CD4-positive, alpha-beta memory T cell (primary cell): ENCODE measurements around the gene PREPL. TPM values are rescaled to one million over a fixed set of nuclear protein-coding genes. Genes with fewer than 3 reads are reported as not detected.
A peak's percentile ranks its signal among the peaks of the same experiment; 100 is the strongest.

Experiments used
- CTCF ChIA-PET: fragments of 350-600 bp; sonication (Branson Sonifier 250); formaldehyde crosslinking; loops from one replicate; lab custom pipeline; 2021; ENCODE audit warnings: inconsistent platforms; ENCODE audit not compliant: partially characterized antibody; lab: Charles Lee
- POLR2A ChIA-PET: fragments of 350-600 bp; sonication (Branson Sonifier 250); formaldehyde crosslinking; loops from one replicate; lab custom pipeline; 2021; ENCODE audit not compliant: partially characterized antibody; lab: Charles Lee
- DNase-seq, 5 donors: peaks; one replicate each; pipeline versions ENCODE4 v3.0.0 to v3.0.0-alpha.2; 2020 to 2022; ENCODE audit warnings: mixed read lengths in 1 of 5
- H3K27ac ChIP-seq: one replicate; pipeline ENCODE4 v1.7.0; 2013; ENCODE audit warnings: low read depth, low read length
- H3K27me3 ChIP-seq: 2 replicates; pipeline ENCODE4 v1.7.0; 2013; ENCODE audit warnings: mild to moderate bottlenecking, low read length, moderate library complexity; ENCODE audit not compliant: insufficient read depth
- H3K36me3 ChIP-seq: 2 replicates; pipeline ENCODE4 v1.7.0; 2013; ENCODE audit warnings: mild to moderate bottlenecking, low read length, moderate library complexity; ENCODE audit not compliant: insufficient read depth
- H3K4me1 ChIP-seq: 2 replicates; pipeline ENCODE4 v1.7.0; 2013; ENCODE audit warnings: mild to moderate bottlenecking, low read length, moderate library complexity; ENCODE audit not compliant: insufficient read depth
- H3K4me3 ChIP-seq, 2 donors: one replicate each; pipeline ENCODE4 v1.7.0; 2013; ENCODE audit warnings: low read length in 2 of 2, mild to moderate bottlenecking in 1 of 2
- H3K9me3 ChIP-seq, 2 donors: one replicate each; pipeline ENCODE4 v1.7.0; 2013; ENCODE audit warnings: low read length in 2 of 2, control low read depth in 1 of 2; ENCODE audit not compliant: control insufficient read depth in 1 of 2
- H3K27ac Mint-ChIP-seq, 7 donors: one replicate each; pipeline ENCODE4 v1.8.0; 2020 to 2021; ENCODE audit warnings: mixed read lengths in 7 of 7, mild to moderate bottlenecking in 6 of 7, inconsistent platforms in 3 of 7, moderate library complexity in 3 of 7
- H3K27me3 Mint-ChIP-seq, 2 donors: one replicate each; pipeline ENCODE4 v1.8.0; 2020 to 2021; ENCODE audit warnings: mixed read lengths in 2 of 2
- H3K36me3 Mint-ChIP-seq, 2 donors: one replicate each; pipeline ENCODE4 v1.8.0; 2020 to 2021; ENCODE audit warnings: mixed read lengths in 2 of 2, inconsistent platforms in 1 of 2, mild to moderate bottlenecking in 1 of 2
- H3K4me1 Mint-ChIP-seq, 4 donors: one replicate each; pipeline ENCODE4 v1.8.0; 2020 to 2021; ENCODE audit warnings: mixed read lengths in 4 of 4, mild to moderate bottlenecking in 1 of 4
- H3K4me3 Mint-ChIP-seq, 8 donors: one replicate each; pipeline ENCODE4 v1.8.0; 2020 to 2021; ENCODE audit warnings: mixed read lengths in 8 of 8, mild to moderate bottlenecking in 7 of 8, moderate library complexity in 6 of 8, inconsistent platforms in 3 of 8
- H3K9me3 Mint-ChIP-seq, 8 donors: one replicate each; pipeline ENCODE4 v1.8.0; 2020 to 2021; ENCODE audit warnings: mixed read lengths in 8 of 8, mild to moderate bottlenecking in 5 of 8, inconsistent platforms in 3 of 8, moderate library complexity in 1 of 8
- intact Hi-C: fragments of 100-400 bp; cut with micrococcal nuclease; formaldehyde crosslinking; loops from one replicate; pipeline ENCODE4 v1.15.1; 2023
- polyA plus RNA-seq, 2 donors: library from polyadenylated mRNA; unstranded; fragments of 300-500 nt; fragmentation: Illumina TruSeq; gene quantifications; one replicate each; pipeline ENCODE4 v1.2.3, GENCODE V29; 2021
- total RNA-seq, 2 experiments: library from RNA; stranded (reverse); gene quantifications; one replicate each; pipeline ENCODE4 v1.2.3, GENCODE V29; 2021

The PREPL gene
- total and polyA plus RNA-seq, 4 experiments from 2014 or later: 19.6 to 42.8 (median 29.8) TPM

DNA sequence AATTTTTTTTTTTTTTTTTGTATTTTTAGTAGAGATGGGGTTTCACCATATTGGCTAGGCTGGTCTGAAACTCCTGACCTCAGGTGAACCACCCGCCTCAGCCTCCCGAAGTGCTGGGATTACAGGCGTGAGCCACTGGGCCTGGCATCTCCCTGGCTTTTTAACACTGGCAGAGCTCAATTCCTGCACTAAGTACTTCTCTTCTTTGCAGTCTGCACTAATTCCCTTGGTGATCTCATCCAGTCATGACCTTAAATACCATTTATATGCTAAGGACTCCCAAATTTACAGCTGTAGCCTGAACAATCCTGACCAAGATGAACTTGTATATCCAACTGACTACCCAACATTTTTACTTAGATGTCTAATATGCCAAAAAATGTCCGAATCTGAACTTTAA, 10.2 kb downstream of the PREPL start:
- DNase-seq: no peak
- Histone ChIP-seq H3K36me3 (peaks cover 3% of the 10 kb centered on the region), H3K4me3 (no peak overlapping the region), H3K9me3 (no peaks in the 10 kb centered on the region), H3K4me1 (no peaks in the 10 kb centered on the region), H3K27ac (no peak overlapping the region), H3K27me3 (no peaks in the 10 kb centered on the region)
- CTCF ChIA-PET: interaction anchor here (1.1 to 1.5 kb wide), 4 partner anchors 8 to 140 kb away, joined by 3 to 4 read pairs (median 3); partner anchors contain the start of genes CAMKMT and PREPL
- peaks cover 10 to 17% of the 10 kb centered on the region in 2 donors for H3K36me3 Mint-ChIP-seq
- no peaks in the 10 kb centered on the region for H3K9me3 Mint-ChIP-seq
- no peaks in the 10 kb centered on the region for H3K27me3 Mint-ChIP-seq
- peak overlapping the region in 1 of 7 donors; percentile 3 for H3K27ac Mint-ChIP-seq
- H3K4me1 Mint-ChIP-seq: peaks cover 19 to 31% (median 23%) of the 10 kb centered on the region in 4 donors
- intact Hi-C loops: no loop called here
- no peak overlapping the region for H3K4me3 Mint-ChIP-seq
- POLR2A ChIA-PET: interaction anchor here (2.8 kb wide), 1 partner anchor 11 kb away, joined by 18 read pairs; the partner anchor contains the start of genes CAMKMT and PREPL

DNA sequence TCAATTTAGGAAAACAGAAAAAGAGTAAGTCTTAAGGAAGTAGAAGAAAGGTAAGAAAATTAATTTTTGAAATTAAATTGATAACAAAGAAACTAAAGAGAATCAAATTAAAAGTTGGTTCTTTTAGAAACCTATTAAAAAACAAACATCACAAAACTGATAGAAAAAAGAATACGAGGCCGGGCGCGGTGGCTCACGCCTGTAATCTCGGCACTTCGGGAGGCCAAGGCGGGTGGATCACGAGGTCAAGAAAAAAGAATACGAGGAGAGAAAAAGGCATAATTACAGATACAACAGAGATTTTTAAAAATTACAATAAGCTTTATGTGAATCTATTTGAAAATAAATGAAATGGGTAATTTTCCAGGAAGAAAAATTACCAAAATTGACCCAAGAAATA, 11.8 kb downstream of the PREPL start:
- Histone ChIP-seq H3K9me3 (no peaks in the 10 kb centered on the region), H3K4me3 (no peak overlapping the region), H3K27me3 (no peaks in the 10 kb centered on the region), H3K27ac (no peak overlapping the region), H3K36me3 (peaks cover 10% of the 10 kb centered on the region), H3K4me1 (no peaks in the 10 kb centered on the region)
- peaks cover 16 to 28% (median 22%) of the 10 kb centered on the region in 4 donors for H3K4me1 Mint-ChIP-seq
- peaks cover 9 to 13% of the 10 kb centered on the region in 2 donors for H3K36me3 Mint-ChIP-seq
- no peaks in the 10 kb centered on the region for H3K27me3 Mint-ChIP-seq
- H3K9me3 Mint-ChIP-seq: no peaks in the 10 kb centered on the region
- POLR2A ChIA-PET: no interaction called here
- CTCF ChIA-PET: no interaction called here
- intact Hi-C loops: no loop called here
- H3K27ac Mint-ChIP-seq: no peak overlapping the region
- no peak for DNase-seq
- no peak overlapping the region for H3K4me3 Mint-ChIP-seq

- DNase-seq: no peak
- Mint-ChIP-seq H3K4me3 (no peak overlapping the region), H3K27ac (peak overlapping the region in 1 of 7 donors; percentile 64), H3K9me3 (no peaks in the 10 kb centered on the region), H3K4me1 (peaks cover 16 to 23% (median 20%) of the 10 kb centered on the region in 4 donors), H3K27me3 (no peaks in the 10 kb centered on the region), H3K36me3 (peaks cover 12 to 19% of the 10 kb centered on the region in 2 donors)
- intact Hi-C loops: no loop called here
- ChIA-PET CTCF (interaction anchor here (0.8 to 1.4 kb wide), 2 partner anchors 9 to 10 kb away, joined by 3 to 4 read pairs; no protein-coding TSS in a partner anchor), POLR2A (no interaction called here)
- Histone ChIP-seq H3K4me3 (no peak overlapping the region), H3K4me1 (no peaks in the 10 kb centered on the region), H3K27ac (no peak overlapping the region), H3K27me3 (no peaks in the 10 kb centered on the region), H3K36me3 (peaks cover 11% of the 10 kb centered on the region), H3K9me3 (no peaks in the 10 kb centered on the region)
These were observed 12.9 kb downstream of the PREPL start for GRCh38 chr2:44348400-44348799.

DNA sequence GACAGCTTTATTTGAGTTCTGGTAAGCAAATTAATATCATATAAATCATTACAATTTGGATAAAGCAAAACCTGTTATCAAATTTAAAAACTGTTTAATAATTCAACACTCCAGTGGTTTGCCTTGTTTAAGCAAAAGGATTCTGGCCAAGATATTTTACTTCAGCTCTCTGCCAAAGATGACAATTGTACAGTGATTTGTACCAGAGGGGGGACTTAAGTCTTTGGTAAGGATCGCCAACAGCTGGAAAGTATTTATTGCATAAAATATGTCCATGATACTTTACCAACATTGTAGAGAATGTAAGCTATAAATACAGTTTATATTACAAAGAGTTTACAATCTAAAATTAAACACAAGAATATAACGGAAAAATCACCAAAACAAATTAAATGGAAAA, 13.8 kb downstream of the PREPL start:
- Histone ChIP-seq H3K4me3 (no peak overlapping the region), H3K36me3 (peaks cover 14% of the 10 kb centered on the region), H3K27me3 (no peaks in the 10 kb centered on the region), H3K4me1 (no peaks in the 10 kb centered on the region), H3K27ac (no peak overlapping the region), H3K9me3 (no peaks in the 10 kb centered on the region)
- Mint-ChIP-seq H3K36me3 (peaks cover 16 to 24% of the 10 kb centered on the region in 2 donors), H3K4me3 (no peak overlapping the region), H3K27me3 (no peaks in the 10 kb centered on the region), H3K9me3 (no peaks in the 10 kb centered on the region), H3K27ac (no peak overlapping the region), H3K4me1 (peaks cover 15 to 23% (median 20%) of the 10 kb centered on the region in 4 donors)
- intact Hi-C loops: no loop called here
- ChIA-PET POLR2A (interaction anchor here (1.8 kb wide), 1 partner anchor 15 kb away, joined by 6 read pairs; the partner anchor contains the start of genes CAMKMT and PREPL), CTCF (interaction anchor here (0.7 to 1.4 kb wide), 6 partner anchors 8 to 303 kb away, joined by 3 to 6 read pairs (median 4); no protein-coding TSS in a partner anchor)
- DNase-seq: no peak

DNA sequence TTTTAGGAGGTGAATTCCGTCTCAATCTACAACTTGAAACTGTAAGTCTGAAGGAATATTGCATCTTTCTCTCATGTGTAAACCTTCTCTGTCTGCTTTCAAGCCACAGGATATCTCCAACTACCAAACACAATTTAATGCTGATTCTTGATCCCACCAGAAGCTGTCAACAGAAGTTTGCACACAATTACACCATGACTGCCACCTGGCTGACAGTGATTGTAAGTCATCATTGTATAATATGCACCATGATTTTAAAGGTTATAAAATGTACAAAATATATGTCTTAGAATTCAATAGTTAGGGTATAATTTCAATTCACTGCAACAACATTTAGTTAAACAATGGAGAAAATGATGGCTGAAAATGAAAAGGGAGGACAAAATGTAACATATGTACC, 18.4 kb downstream of the PREPL start:
- Mint-ChIP-seq H3K27me3 (no peaks in the 10 kb centered on the region), H3K4me3 (no peak overlapping the region), H3K4me1 (peaks cover 0 to 2% (median under 1%) of the 10 kb centered on the region in 4 donors), H3K36me3 (peaks cover 27 to 45% of the 10 kb centered on the region in 2 donors), H3K9me3 (no peaks in the 10 kb centered on the region), H3K27ac (no peak overlapping the region)
- ChIA-PET POLR2A (interaction anchor here (0.6 to 1.5 kb wide), 2 partner anchors 19 to 116 kb away, joined by 3 to 6 read pairs; partner anchors contain the start of genes CAMKMT and PREPL), CTCF (interaction anchor here (0.6 to 2.3 kb wide), 7 partner anchors 9 to 299 kb away, joined by 3 to 16 read pairs (median 6); partner anchors contain the start of genes CAMKMT and PREPL)
- intact Hi-C loops: loop anchor here (1.0 kb wide), 3 partner anchors 99 to 299 kb away; no protein-coding TSS in a partner anchor
- Histone ChIP-seq H3K27ac (no peak overlapping the region), H3K9me3 (no peaks in the 10 kb centered on the region), H3K36me3 (peaks cover 25% of the 10 kb centered on the region), H3K4me3 (no peak overlapping the region), H3K4me1 (no peaks in the 10 kb centered on the region), H3K27me3 (no peaks in the 10 kb centered on the region)
- DNase-seq: peak in 4 of 5 donors; percentile 14 to 29 (median 22)

GRCh38 chr2:44335806-44336538, 25.3 kb downstream of the PREPL start:
- H3K9me3 Mint-ChIP-seq: peaks cover 0 to 4% (median 0%) of the 10 kb centered on the region in 8 donors
- no peak overlapping the region for H3K4me3 ChIP-seq
- POLR2A ChIA-PET: no interaction called here
- no peak for DNase-seq
- H3K4me1 Mint-ChIP-seq: peaks cover 4 to 20% (median 13%) of the 10 kb centered on the region in 4 donors
- peak overlapping the region in 6 of 7 donors; percentile 14 to 68 (median 28) for H3K27ac Mint-ChIP-seq
- H3K9me3 ChIP-seq: no peaks in the 10 kb centered on the region
- H3K36me3 Mint-ChIP-seq: peaks cover 62 to 66% of the 10 kb centered on the region in 2 donors
- no peak overlapping the region for H3K4me3 Mint-ChIP-seq
- no peak overlapping the region for H3K27ac ChIP-seq
- peaks cover 24% of the 10 kb centered on the region for H3K36me3 ChIP-seq
- CTCF ChIA-PET: interaction anchor here (0.7 kb wide), 1 partner anchor 91 kb away, joined by 3 read pairs; no protein-coding TSS in a partner anchor
- intact Hi-C loops: no loop called here
- H3K4me1 ChIP-seq: no peaks in the 10 kb centered on the region
- no peaks in the 10 kb centered on the region for H3K27me3 ChIP-seq
- H3K27me3 Mint-ChIP-seq: no peaks in the 10 kb centered on the region

- no peaks in the 10 kb centered on the region for H3K27me3 Mint-ChIP-seq
- peaks cover 24% of the 10 kb centered on the region for H3K36me3 ChIP-seq
- POLR2A ChIA-PET: no interaction called here
These were observed 27.3 kb downstream of the PREPL start for GRCh38 chr2:44333994-44334393.

More at GRCh38 chr2:44333994-44334393, 27.3 kb downstream of the PREPL start:
- intact Hi-C loops: no loop called here
- no peak overlapping the region for H3K4me3 Mint-ChIP-seq
- no peaks in the 10 kb centered on the region for H3K4me1 ChIP-seq
- no peak overlapping the region for H3K27ac Mint-ChIP-seq
- peaks cover 63 to 69% of the 10 kb centered on the region in 2 donors for H3K36me3 Mint-ChIP-seq
- H3K4me3 ChIP-seq: no peak overlapping the region
- no peak overlapping the region for H3K27ac ChIP-seq
- peaks cover 4 to 20% (median 16%) of the 10 kb centered on the region in 4 donors for H3K4me1 Mint-ChIP-seq
- CTCF ChIA-PET: interaction anchor here (1.1 kb wide), 1 partner anchor 13 kb away, joined by 3 read pairs; no protein-coding TSS in a partner anchor
- H3K27me3 ChIP-seq: no peaks in the 10 kb centered on the region
- H3K9me3 Mint-ChIP-seq: peaks cover 0 to 4% (median 0%) of the 10 kb centered on the region in 8 donors
- H3K9me3 ChIP-seq: no peaks in the 10 kb centered on the region
- DNase-seq: no peak
